Measurements from ENCODE around the gene CEP112. TPM values are rescaled to one million over a fixed set of nuclear protein-coding genes. Genes with fewer than 3 reads are reported as not detected.

Gene CEP112
- total and polyA plus RNA-seq, 10 of the 15 experiments (the other 5 are each of a cell fraction or from before 2014, with no cell fraction given): 0.11 to 3.8 (median 0.32) TPM; not detected in 1

GRCh38 chr17:66142428-66142827 lies 49.5 kb downstream of the CEP112 start (continued):
- no peak for TF ChIP-seq CEBPZ (IDR thresholded peaks at IDR 0.05; ENCODE audit: low read depth, low read length)
- TF ChIP-seq BCLAF1 (IDR thresholded peaks at IDR 0.05): no peak
- TF ChIP-seq HDAC2 (IDR thresholded peaks at IDR 0.05): no peak
- no peak for TF ChIP-seq SREBF2 (IDR thresholded peaks at IDR 0.05; ENCODE audit: low read length)
- TF ChIP-seq MYC (IDR thresholded peaks at IDR 0.05; ENCODE audit: insufficient read depth, insufficient read length, insufficient replicate concordance, low read length, severe bottlenecking): no peak
- TF ChIP-seq NFIC (IDR thresholded peaks at IDR 0.05; ENCODE audit: low read depth, low read length): no peak
- TF ChIP-seq TCF7 (IDR thresholded peaks at IDR 0.05; ENCODE audit: borderline replicate concordance): no peak
- TF ChIP-seq, protein P1, sequence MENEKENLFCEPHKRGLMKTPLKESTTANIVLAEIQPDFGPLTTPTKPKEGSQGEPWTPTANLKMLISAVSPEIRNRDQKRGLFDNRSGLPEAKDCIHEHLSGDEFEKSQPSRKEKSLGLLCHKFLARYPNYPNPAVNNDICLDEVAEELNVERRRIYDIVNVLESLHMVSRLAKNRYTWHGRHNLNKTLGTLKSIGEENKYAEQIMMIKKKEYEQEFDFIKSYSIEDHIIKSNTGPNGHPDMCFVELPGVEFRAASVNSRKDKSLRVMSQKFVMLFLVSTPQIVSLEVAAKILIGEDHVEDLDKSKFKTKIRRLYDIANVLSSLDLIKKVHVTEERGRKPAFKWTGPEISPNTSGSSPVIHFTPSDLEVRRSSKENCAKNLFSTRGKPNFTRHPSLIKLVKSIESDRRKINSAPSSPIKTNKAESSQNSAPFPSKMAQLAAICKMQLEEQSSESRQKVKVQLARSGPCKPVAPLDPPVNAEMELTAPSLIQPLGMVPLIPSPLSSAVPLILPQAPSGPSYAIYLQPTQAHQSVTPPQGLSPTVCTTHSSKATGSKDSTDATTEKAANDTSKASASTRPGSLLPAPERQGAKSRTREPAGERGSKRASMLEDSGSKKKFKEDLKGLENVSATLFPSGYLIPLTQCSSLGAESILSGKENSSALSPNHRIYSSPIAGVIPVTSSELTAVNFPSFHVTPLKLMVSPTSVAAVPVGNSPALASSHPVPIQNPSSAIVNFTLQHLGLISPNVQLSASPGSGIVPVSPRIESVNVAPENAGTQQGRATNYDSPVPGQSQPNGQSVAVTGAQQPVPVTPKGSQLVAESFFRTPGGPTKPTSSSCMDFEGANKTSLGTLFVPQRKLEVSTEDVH (IDR thresholded peaks at IDR 0.05; ENCODE audit: low read depth, partially characterized antibody): no peak
- TF ChIP-seq RFX5 (IDR thresholded peaks at IDR 0.05; ENCODE audit: low read depth, low read length): no peak
- TF ChIP-seq, protein P2, sequence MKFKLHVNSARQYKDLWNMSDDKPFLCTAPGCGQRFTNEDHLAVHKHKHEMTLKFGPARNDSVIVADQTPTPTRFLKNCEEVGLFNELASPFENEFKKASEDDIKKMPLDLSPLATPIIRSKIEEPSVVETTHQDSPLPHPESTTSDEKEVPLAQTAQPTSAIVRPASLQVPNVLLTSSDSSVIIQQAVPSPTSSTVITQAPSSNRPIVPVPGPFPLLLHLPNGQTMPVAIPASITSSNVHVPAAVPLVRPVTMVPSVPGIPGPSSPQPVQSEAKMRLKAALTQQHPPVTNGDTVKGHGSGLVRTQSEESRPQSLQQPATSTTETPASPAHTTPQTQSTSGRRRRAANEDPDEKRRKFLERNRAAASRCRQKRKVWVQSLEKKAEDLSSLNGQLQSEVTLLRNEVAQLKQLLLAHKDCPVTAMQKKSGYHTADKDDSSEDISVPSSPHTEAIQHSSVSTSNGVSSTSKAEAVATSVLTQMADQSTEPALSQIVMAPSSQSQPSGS (IDR thresholded peaks at IDR 0.05; ENCODE audit: low read length): no peak
- no peak for TF ChIP-seq CBX3 (IDR thresholded peaks at IDR 0.05; ENCODE audit: borderline replicate concordance, low read depth)

Data from GM12878 (cell line).